Activated T-cell treated with anti-CD3 and anti-CD28 coated beads for 1 hour (primary cell): ENCODE measurements around the gene IL32.
A peak's percentile ranks its signal among the peaks of the same experiment; 100 is the strongest.
"Not testable (repeated sequence)": the region's sequence is repeated elsewhere in the genome, so short reads cannot be mapped to it uniquely, and the experiment has no call there.

Source experiments
- DNase-seq: peaks from one replicate; pipeline ENCODE4 v3.0.0-alpha.2; 2020; ENCODE audit warnings: low read depth

The IL32 gene

DNA sequence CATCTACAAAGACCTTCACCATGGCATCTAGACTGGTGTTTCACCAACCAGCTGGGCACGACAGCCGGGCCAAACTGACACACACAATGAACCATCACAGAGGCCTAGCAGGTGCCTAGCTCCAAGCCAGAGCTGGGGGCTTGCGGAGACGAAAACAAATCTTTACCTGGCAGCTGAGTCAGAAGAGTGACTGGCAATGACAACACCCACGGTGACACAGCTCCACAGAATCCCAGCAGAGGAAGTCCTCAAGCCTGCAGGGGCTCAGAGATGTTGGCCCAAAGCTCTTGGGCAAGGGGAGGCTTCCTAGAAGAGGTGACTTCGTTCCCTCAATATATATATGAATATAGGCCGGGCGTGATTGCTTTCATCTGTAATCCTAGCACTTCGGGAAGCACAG lies 13.9 kb upstream of the IL32 start:
- DNase-seq: no peak

- DNase-seq: not testable (repeated sequence)
Observed at GRCh38 chr16:3052571-3053329, 12.7 kb upstream of the IL32 start.

GRCh38 chr16:3053330-3053710 lies 12.1 kb upstream of the IL32 start:
- DNase-seq: not testable (repeated sequence)

DNA sequence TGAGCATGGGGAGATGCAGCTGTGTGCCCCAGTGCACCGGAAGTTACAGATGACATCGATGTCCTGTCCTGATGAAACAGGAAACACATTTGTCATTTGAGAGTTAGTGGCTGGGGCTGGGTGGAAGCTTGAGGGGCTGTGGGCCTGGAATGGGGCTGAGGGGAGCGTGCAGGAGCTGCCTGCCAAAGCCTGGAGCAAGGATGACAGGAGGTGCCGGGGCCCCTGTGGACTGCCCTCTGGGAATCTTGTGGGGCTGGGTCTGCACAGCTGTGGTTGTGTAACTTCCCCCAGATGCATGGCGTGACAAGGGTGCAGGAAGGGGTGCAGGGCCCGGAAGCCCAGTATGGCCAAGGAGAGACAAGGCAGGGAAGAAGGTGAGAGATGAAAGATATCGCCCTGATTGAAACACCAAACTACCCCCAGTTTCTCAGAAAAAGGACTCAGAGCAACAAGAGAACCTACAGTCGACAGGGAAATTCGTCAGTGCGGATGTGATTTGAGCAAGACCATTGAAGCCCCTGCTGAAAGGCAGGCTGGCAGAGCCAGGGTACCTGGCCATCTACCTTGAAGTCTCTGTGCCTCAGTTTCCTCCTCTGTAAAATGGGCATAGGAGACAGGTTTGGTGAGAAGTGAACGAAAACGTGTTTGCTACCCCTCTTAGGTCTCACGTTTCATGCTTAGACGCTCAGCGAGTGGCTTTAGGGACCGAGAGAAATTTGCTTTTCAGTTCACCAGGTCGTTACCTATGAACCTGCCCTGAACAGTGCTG lies 10.3 kb upstream of the IL32 start:
- no peak for DNase-seq

DNA sequence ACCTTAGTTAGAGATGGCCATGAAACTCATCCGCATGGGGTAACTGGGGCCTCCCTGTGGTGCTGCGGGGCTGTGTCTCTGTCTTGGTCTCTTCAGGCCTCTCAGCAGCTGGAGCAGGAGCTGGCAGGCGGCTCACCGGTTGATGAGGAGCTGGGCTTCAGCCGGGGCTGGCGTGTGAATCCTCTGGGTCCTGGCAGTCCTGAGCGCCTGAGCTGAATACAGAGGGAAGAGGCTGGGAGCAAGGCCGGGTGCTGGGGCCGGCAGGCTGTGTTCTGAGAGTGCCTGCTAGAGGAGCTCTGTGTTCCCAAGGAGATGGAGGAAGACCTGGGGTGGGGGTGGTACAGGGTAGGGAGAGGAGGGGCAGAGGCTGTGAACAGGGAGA lies 9.7 kb upstream of the IL32 start:
- not testable (repeated sequence) for DNase-seq

DNA sequence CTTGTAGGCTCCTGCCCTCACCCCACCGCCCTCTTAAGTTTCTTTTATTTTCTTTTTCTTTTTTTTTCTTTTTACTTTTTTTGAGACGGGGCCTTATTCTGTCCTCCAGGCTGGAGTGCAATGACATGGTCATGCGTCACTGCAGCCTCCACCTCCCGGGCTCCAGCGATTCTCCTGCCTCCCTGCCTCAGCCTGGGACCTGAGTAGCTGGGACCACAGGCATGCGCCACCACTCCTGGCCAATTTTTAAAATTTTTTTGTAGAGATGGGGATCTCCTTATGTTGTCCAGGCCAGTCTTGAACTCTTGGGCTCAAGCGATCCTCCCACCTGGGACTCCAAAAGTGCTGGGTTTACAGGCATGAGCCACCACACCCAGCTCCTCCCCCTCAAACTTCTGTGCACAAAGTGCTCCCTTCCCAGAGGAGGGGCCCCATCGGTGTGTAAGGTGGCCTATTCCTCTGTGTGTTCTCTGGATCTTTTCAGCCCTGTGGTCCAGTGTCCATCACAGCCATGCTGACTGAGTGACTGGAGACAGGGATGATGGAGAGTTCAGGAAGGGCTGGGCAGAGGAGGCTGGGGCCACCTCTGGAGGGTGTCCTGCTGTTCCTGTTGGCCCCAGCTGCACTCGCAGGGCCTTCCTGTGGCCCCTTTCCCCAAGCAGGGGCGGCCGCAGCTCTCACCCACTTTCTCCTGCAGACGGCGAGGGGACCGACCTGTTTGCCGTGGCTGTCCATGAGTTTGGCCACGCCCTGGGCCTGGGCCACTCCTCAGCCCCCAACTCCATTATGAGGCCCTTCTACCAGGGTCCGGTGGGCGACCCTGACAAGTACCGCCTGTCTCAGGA lies 8.9 kb upstream of the IL32 start:
- DNase-seq: no peak

GRCh38 chr16:3057181-3058138 lies 8.0 kb upstream of the IL32 start:
- no peak for DNase-seq

- DNase-seq: peak; percentile 49
Observed at GRCh38 chr16:3058139-3059030, 7.1 kb upstream of the IL32 start.

DNA sequence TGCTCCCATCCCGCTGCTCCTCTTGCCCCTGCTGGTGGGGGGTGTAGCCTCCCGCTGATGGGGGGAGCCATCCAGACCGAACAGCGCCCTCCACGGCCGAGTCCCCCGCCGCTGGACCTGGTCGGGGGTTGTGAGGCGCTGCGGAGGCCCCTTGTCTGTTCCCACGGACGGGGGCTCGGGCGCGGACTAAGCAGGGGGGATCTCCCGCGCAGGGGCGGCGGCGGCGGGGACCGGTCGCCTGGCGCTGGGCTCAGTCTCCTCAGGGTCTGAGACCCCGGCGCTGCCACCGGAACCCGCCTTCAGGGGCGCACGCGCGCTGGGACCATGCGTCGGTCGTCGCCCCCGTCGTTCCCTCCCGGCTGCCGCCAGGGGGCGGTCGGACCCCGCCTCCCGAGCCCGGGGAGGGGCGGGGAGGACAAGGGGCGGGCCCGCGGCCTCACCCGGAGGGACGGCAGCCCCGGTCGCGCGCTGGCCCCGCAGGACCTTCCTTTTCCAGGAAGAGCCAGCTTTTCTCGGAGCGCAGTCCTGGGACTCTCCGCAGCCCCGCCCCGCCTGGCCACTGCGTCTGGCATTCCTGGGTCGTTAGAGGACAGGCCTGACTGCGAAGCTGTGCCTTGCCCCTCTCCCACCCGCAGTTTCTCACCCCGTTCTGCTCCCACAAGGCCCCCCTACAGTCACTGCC lies 6.3 kb upstream of the IL32 start:
- peak; percentile 83 for DNase-seq

GRCh38 chr16:3059723-3060242 lies 5.7 kb upstream of the IL32 start:
- no peak for DNase-seq

GRCh38 chr16:3060339-3061127 lies 4.9 kb upstream of the IL32 start:
- DNase-seq: no peak

GRCh38 chr16:3062553-3062952 lies 2.9 kb upstream of the IL32 start:
- DNase-seq: no peak

GRCh38 chr16:3063625-3064386 lies 1.6 kb upstream of the IL32 start:
- no peak for DNase-seq

- no peak for DNase-seq
Observed at GRCh38 chr16:3065742-3066439, 451 bp downstream of the IL32 start.

DNA sequence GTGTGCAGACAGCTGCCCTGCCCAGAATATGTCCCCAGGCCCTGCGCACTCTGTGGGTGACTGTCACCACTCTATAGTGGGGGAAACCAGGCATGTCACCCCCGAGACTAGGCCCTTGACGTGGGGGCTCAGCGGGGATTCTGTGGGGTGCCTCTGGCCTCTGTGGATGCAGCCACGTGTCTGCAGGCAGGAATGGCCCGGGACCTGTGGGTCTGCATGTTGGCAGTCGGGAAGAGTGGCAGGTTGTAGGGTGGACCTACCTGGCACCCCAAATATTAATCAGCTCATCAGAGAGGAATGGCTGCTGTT lies 954 bp downstream of the IL32 start:
- DNase-seq: no peak

- DNase-seq: no peak
Observed at GRCh38 chr16:3068487-3068886, 3.0 kb downstream of the IL32 start.

GRCh38 chr16:3069146-3069545 lies 3.7 kb downstream of the IL32 start:
- DNase-seq: not testable (repeated sequence)
